ENCODE results near the gene AMPH.

AMPH gene

GRCh38 chr7:38477333-38477732 lies 153.8 kb downstream of the AMPH start:
- no peaks in the 10 kb centered on the region for H3K36me3 ChIP-seq (ENCODE audit: control insufficient read depth, insufficient read depth, low read length)
- H3K4me3 ChIP-seq (ENCODE audit: low read length) = no peak overlapping the region
- H3K9ac ChIP-seq (ENCODE audit: low read length) = no peak overlapping the region

GRCh38 chr7:38476764-38477163 lies 154.4 kb downstream of the AMPH start:
- H3K36me3 ChIP-seq (ENCODE audit: control insufficient read depth, insufficient read depth, low read length) = no peaks in the 10 kb centered on the region
- H3K27me3 ChIP-seq (ENCODE audit: control insufficient read depth, insufficient read depth, low read length) = no peaks in the 10 kb centered on the region
- H3K4me1 ChIP-seq (ENCODE audit: control insufficient read depth, insufficient read depth, low read length) = no peaks in the 10 kb centered on the region
- no peak overlapping the region for H3K9ac ChIP-seq (ENCODE audit: low read length)
- no peaks in the 10 kb centered on the region for H3K9me3 ChIP-seq (ENCODE audit: control insufficient read depth, low read length)
- H3K4me3 ChIP-seq (ENCODE audit: low read length) = no peak overlapping the region

More at GRCh38 chr7:38477333-38477732, 153.8 kb downstream of the AMPH start:
- H3K9me3 ChIP-seq (ENCODE audit: control insufficient read depth, low read length) = no peaks in the 10 kb centered on the region
- no peaks in the 10 kb centered on the region for H3K27me3 ChIP-seq (ENCODE audit: control insufficient read depth, insufficient read depth, low read length)
- no peaks in the 10 kb centered on the region for H3K4me1 ChIP-seq (ENCODE audit: control insufficient read depth, insufficient read depth, low read length)

GRCh38 chr7:38465956-38466355 lies 165.2 kb downstream of the AMPH start:
- no peaks in the 10 kb centered on the region for H3K27me3 ChIP-seq (ENCODE audit: control insufficient read depth, insufficient read depth, low read length)
- H3K4me1 ChIP-seq (ENCODE audit: control insufficient read depth, insufficient read depth, low read length) = no peaks in the 10 kb centered on the region
- H3K9ac ChIP-seq (ENCODE audit: low read length) = no peak overlapping the region
- H3K9me3 ChIP-seq (ENCODE audit: control insufficient read depth, low read length) = no peaks in the 10 kb centered on the region
- no peaks in the 10 kb centered on the region for H3K36me3 ChIP-seq (ENCODE audit: control insufficient read depth, insufficient read depth, low read length)
- H3K4me3 ChIP-seq (ENCODE audit: low read length) = no peak overlapping the region

GRCh38 chr7:38463277-38464225 lies 167.6 kb downstream of the AMPH start:
- Histone ChIP-seq H3K9me3 (ENCODE audit: control insufficient read depth, low read length) (no peaks in the 10 kb centered on the region), H3K4me3 (ENCODE audit: low read length) (no peak overlapping the region), H3K27me3 (ENCODE audit: control insufficient read depth, insufficient read depth, low read length) (no peaks in the 10 kb centered on the region), H3K9ac (ENCODE audit: low read length) (no peak overlapping the region), H3K36me3 (ENCODE audit: control insufficient read depth, insufficient read depth, low read length) (no peaks in the 10 kb centered on the region), H3K4me1 (ENCODE audit: control insufficient read depth, insufficient read depth, low read length) (no peaks in the 10 kb centered on the region)

GRCh38 chr7:38462819-38463218 lies 168.4 kb downstream of the AMPH start:
- H3K4me3 ChIP-seq (ENCODE audit: low read length) = no peak overlapping the region
- H3K4me1 ChIP-seq (ENCODE audit: control insufficient read depth, insufficient read depth, low read length) = no peaks in the 10 kb centered on the region
- H3K27me3 ChIP-seq (ENCODE audit: control insufficient read depth, insufficient read depth, low read length) = no peaks in the 10 kb centered on the region
- no peak overlapping the region for H3K9ac ChIP-seq (ENCODE audit: low read length)
- no peaks in the 10 kb centered on the region for H3K9me3 ChIP-seq (ENCODE audit: control insufficient read depth, low read length)
- H3K36me3 ChIP-seq (ENCODE audit: control insufficient read depth, insufficient read depth, low read length) = no peaks in the 10 kb centered on the region

- no peak overlapping the region for H3K9ac ChIP-seq (ENCODE audit: low read length)
- no peaks in the 10 kb centered on the region for H3K4me1 ChIP-seq (ENCODE audit: control insufficient read depth, insufficient read depth, low read length)
- no peak overlapping the region for H3K4me3 ChIP-seq (ENCODE audit: low read length)
- no peaks in the 10 kb centered on the region for H3K36me3 ChIP-seq (ENCODE audit: control insufficient read depth, insufficient read depth, low read length)
- no peaks in the 10 kb centered on the region for H3K27me3 ChIP-seq (ENCODE audit: control insufficient read depth, insufficient read depth, low read length)
- H3K9me3 ChIP-seq (ENCODE audit: control insufficient read depth, low read length) = no peaks in the 10 kb centered on the region
These were observed 169.3 kb downstream of the AMPH start for GRCh38 chr7:38461887-38462286.

- H3K27me3 ChIP-seq (ENCODE audit: control insufficient read depth, insufficient read depth, low read length) = no peaks in the 10 kb centered on the region
- H3K4me3 ChIP-seq (ENCODE audit: low read length) = no peak overlapping the region
- H3K9ac ChIP-seq (ENCODE audit: low read length) = no peak overlapping the region
- no peaks in the 10 kb centered on the region for H3K36me3 ChIP-seq (ENCODE audit: control insufficient read depth, insufficient read depth, low read length)
- H3K4me1 ChIP-seq (ENCODE audit: control insufficient read depth, insufficient read depth, low read length) = no peaks in the 10 kb centered on the region
- no peaks in the 10 kb centered on the region for H3K9me3 ChIP-seq (ENCODE audit: control insufficient read depth, low read length)
These were observed 177.3 kb downstream of the AMPH start for GRCh38 chr7:38453826-38454225.

- Histone ChIP-seq H3K27me3 (ENCODE audit: control insufficient read depth, insufficient read depth, low read length) (no peaks in the 10 kb centered on the region), H3K4me3 (ENCODE audit: low read length) (no peak overlapping the region), H3K4me1 (ENCODE audit: control insufficient read depth, insufficient read depth, low read length) (no peaks in the 10 kb centered on the region), H3K36me3 (ENCODE audit: control insufficient read depth, insufficient read depth, low read length) (no peaks in the 10 kb centered on the region), H3K9ac (ENCODE audit: low read length) (no peak overlapping the region), H3K9me3 (ENCODE audit: control insufficient read depth, low read length) (no peaks in the 10 kb centered on the region)
These were observed 178.0 kb downstream of the AMPH start for GRCh38 chr7:38453168-38453567.

GRCh38 chr7:38452681-38453108 lies 178.5 kb downstream of the AMPH start:
- no peaks in the 10 kb centered on the region for H3K9me3 ChIP-seq (ENCODE audit: control insufficient read depth, low read length)
- no peaks in the 10 kb centered on the region for H3K4me1 ChIP-seq (ENCODE audit: control insufficient read depth, insufficient read depth, low read length)
- H3K9ac ChIP-seq (ENCODE audit: low read length) = no peak overlapping the region
- H3K36me3 ChIP-seq (ENCODE audit: control insufficient read depth, insufficient read depth, low read length) = no peaks in the 10 kb centered on the region
- H3K4me3 ChIP-seq (ENCODE audit: low read length) = no peak overlapping the region
- no peaks in the 10 kb centered on the region for H3K27me3 ChIP-seq (ENCODE audit: control insufficient read depth, insufficient read depth, low read length)

GRCh38 chr7:38451840-38452239 lies 179.3 kb downstream of the AMPH start:
- Histone ChIP-seq H3K36me3 (ENCODE audit: control insufficient read depth, insufficient read depth, low read length) (no peaks in the 10 kb centered on the region), H3K9me3 (ENCODE audit: control insufficient read depth, low read length) (no peaks in the 10 kb centered on the region), H3K27me3 (ENCODE audit: control insufficient read depth, insufficient read depth, low read length) (no peaks in the 10 kb centered on the region), H3K4me1 (ENCODE audit: control insufficient read depth, insufficient read depth, low read length) (no peaks in the 10 kb centered on the region), H3K4me3 (ENCODE audit: low read length) (no peak overlapping the region), H3K9ac (ENCODE audit: low read length) (no peak overlapping the region)

DNA sequence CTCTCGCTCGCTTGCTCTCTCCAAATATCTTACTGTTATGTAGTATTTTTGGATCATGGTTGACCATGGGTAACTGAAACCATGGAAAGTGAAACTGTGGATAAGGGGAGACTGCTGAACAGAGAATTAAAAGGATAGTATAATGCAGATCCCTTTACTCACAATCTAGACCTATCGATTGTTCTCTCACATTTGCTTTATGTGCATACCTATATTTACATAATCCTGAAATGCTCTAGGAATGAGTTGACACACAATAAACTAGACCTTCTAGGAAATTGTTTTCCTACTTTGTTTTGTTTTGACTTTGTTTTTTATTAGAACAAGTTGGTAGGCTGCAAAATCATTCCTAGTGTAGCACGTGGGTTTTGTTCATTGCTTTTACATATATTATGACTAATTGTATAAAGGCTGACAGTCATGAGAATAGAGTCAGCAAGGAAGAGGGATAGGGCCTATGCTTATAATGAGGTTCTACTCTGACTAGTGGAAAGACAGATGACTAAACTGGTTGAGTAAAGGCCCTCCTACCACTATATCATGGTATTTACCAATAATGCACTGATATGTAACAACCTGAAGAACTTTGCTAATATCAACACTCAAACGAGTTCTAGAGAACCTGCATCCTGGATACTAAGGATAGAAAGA lies 182.5 kb downstream of the AMPH start:
- Histone ChIP-seq H3K27me3 (ENCODE audit: control insufficient read depth, insufficient read depth, low read length) (no peaks in the 10 kb centered on the region), H3K36me3 (ENCODE audit: control insufficient read depth, insufficient read depth, low read length) (no peaks in the 10 kb centered on the region), H3K4me3 (ENCODE audit: low read length) (no peak overlapping the region), H3K4me1 (ENCODE audit: control insufficient read depth, insufficient read depth, low read length) (no peaks in the 10 kb centered on the region), H3K9me3 (ENCODE audit: control insufficient read depth, low read length) (no peaks in the 10 kb centered on the region), H3K9ac (ENCODE audit: low read length) (no peak overlapping the region)

- no peak overlapping the region for H3K4me3 ChIP-seq (ENCODE audit: low read length)
- H3K36me3 ChIP-seq (ENCODE audit: control insufficient read depth, insufficient read depth, low read length) = no peaks in the 10 kb centered on the region
- no peaks in the 10 kb centered on the region for H3K4me1 ChIP-seq (ENCODE audit: control insufficient read depth, insufficient read depth, low read length)
- H3K27me3 ChIP-seq (ENCODE audit: control insufficient read depth, insufficient read depth, low read length) = no peaks in the 10 kb centered on the region
- no peaks in the 10 kb centered on the region for H3K9me3 ChIP-seq (ENCODE audit: control insufficient read depth, low read length)
- no peak overlapping the region for H3K9ac ChIP-seq (ENCODE audit: low read length)
These were observed 183.1 kb downstream of the AMPH start for GRCh38 chr7:38448054-38448453.
